ENCODE results near the gene PLEKHA6. TPM values are rescaled to one million over a fixed set of nuclear protein-coding genes. Genes with fewer than 3 reads are reported as not detected.

PLEKHA6 gene
- total RNA-seq, 4 donors from 2014 or later: 1.5 to 2.0 (median 1.6) TPM

DNA sequence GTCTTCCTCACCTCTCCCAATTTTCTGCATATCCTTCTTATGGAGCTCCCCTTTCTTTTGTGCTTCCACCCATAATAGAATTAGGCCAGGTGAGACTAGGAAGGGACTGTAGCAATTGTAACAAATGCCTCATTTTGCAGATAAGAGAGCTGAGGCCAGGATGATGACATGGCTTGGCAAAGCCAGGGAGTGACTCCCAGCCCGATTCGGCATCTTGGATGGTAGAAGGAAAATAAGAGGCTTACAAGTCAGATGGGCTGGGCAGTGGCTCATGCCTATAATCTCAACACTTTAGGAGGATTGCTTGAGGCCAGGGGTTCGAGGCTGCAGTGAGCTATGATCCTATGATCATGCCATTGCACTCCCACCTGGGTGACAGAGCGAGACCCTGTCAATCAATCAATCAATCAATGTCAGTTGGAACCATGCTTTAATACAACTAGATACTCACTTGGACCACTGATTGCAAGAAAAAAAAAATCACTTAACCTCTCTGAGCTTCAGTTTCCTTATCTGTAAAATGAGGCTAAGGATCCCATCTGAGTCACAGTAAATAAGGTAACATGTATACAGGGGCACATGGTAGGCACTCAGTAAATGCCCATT lies 51.6 kb downstream of the PLEKHA6 start:
- TF ChIP-seq, protein P1, sequence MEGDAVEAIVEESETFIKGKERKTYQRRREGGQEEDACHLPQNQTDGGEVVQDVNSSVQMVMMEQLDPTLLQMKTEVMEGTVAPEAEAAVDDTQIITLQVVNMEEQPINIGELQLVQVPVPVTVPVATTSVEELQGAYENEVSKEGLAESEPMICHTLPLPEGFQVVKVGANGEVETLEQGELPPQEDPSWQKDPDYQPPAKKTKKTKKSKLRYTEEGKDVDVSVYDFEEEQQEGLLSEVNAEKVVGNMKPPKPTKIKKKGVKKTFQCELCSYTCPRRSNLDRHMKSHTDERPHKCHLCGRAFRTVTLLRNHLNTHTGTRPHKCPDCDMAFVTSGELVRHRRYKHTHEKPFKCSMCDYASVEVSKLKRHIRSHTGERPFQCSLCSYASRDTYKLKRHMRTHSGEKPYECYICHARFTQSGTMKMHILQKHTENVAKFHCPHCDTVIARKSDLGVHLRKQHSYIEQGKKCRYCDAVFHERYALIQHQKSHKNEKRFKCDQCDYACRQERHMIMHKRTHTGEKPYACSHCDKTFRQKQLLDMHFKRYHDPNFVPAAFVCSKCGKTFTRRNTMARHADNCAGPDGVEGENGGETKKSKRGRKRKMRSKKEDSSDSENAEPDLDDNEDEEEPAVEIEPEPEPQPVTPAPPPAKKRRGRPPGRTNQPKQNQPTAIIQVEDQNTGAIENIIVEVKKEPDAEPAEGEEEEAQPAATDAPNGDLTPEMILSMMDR (IDR thresholded peaks at IDR 0.05; ENCODE audit: low read depth): no peak

DNA sequence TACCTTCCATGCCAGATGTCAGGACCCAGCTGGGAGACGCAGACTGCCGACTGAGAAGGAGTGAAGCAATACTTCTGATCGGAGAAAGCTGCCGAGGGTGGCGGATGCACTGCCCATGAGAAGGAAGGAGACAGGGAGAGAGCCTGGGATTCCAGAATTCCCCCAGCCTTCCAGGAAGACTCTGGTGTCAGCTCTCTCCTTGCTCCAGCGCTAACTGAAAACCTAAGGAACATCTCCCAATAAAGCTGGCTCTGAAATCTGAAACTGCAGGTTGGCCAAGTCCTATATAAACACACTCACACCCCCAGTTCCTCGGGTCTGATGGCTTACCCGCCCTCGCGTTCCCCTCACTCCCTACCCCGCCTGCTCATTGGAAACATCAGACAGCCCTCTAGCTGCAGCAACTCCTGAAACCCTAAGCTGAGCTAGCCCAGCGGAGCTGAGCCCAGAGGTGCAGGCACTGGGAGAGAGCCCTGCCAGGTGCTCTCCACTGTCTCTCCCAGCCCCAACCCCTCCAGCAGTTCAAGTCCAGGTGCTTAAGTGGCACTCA lies 52.3 kb downstream of the PLEKHA6 start:
- TF ChIP-seq, protein P1 (IDR thresholded peaks at IDR 0.05; ENCODE audit: low read depth): no peak

DNA sequence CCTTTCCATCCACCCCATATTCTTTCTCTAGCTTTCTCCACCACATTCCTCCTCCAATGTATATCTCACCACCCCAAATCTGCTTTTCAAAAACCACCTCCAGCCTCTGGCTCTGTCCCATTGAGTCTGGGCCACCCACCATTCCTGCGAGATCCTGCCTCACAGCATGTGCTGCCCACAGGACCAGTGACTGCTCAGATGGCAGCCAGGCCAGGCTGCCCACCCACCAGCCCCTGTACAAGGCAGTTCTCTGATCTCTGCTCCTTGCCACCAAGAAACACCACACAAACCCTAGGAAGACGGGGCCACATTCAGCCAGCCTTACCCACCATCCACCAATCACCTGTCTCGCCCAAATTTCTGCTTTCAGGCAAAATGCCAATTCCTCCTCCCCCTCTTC lies 53.7 kb downstream of the PLEKHA6 start:
- TF ChIP-seq, protein P1 (IDR thresholded peaks at IDR 0.05; ENCODE audit: low read depth): no peak

DNA sequence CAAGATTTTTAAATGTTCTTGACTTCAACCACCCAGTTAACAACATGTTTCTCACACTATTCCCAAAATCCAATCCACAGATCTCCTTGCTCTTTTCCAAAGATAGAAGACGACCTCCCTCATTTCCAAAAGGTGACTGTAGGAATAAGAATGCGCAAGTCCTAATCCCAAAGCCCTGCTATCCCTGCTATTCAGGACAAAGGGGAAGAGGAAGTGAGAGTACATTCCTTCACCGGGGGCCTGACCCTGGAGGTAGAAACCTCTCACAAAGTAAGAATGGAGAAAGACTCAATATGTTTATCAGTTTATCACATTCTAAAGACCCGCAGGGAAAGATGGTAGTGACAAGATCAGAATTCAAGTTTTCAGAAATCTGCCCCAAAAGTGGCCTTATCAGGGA lies 55.7 kb downstream of the PLEKHA6 start:
- TF ChIP-seq, protein P1 (IDR thresholded peaks at IDR 0.05; ENCODE audit: low read depth): no peak

DNA sequence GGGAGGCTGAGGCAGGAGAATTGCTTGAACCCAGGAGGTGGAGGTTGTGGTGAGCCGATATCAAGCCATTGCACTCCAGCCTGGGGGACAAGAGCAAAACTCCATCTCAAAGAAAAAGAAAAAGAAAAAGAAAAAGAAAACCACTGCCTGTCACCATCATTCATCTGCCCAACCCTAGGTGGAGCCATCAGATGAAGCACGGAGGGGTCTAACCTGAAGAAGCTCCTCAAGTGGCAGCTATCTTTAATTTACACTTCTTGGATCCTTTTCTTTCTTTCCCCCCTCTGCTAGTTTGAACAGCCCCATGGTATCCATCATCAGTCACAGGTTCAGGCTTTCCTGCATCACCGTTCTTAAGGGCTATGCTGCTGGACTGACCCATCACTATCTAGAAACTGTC lies 57.0 kb downstream of the PLEKHA6 start:
- TF ChIP-seq, protein P1 (IDR thresholded peaks at IDR 0.05; ENCODE audit: low read depth): no peak

DNA sequence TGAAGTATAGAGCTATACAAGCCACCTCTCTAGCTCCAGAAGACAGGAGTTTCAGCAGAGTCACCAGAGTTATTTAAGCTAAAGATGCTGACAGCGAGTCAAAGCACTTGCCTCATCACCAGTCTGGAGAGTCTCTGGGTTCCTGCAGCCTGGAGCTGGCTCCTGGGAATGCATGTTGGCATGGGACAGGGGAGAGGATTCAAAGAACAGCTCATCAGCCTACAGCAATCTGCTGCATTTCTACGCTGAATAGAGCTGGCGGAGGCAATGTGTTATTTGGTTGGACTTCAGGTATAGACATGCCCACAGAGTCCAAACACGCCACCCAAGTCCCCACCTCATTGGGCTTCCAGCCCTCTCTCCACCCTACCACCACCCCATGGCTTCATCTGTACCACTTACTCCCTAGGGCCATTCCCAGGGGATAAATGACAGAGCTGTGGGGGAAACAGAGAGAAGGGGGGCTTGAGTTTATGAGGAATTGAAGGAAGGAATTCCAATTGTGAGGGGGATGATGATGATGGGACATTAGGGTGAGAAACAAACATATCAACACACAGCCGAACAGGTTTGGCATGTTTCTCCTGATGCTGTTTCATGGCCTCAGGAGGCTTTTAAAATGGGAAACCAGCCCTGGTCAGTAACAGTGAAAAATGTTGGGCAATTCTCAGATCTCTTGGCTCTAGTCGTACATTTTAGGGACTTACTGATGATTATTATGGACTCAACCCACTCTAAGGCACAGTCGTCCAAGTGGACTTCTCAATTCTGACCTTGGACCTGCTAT lies 58.4 kb downstream of the PLEKHA6 start:
- TF ChIP-seq, protein P1 (IDR thresholded peaks at IDR 0.05; ENCODE audit: low read depth): no peak

DNA sequence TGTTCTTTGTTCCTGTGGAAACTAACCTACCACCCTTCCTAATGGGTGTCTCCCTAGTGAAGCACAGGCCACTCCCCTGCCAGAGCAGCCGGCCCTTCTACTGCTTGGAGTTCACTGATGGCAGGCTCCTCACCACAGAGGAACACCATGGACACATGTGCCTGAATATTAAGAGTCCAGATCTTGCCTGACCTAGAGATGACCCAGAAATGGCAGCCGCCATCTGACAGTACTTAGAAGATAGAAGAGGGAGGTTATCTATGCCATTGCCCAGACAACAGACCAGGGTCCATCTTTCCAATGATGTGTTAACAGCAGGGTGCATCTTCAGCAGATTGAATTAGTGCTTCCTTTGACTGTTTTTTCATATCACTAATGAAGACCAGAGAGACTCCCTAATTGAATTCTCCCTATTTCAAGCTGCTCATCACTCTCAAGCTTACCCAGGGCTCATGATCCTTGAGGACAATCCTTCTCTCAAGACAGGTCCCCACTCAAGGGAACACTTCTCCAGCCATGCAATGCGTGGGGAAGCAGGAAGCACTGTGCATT lies 59.8 kb downstream of the PLEKHA6 start:
- TF ChIP-seq, protein P1 (IDR thresholded peaks at IDR 0.05; ENCODE audit: low read depth): no peak

Measured in subcutaneous adipose tissue (tissue), 4 donors.